Subcutaneous adipose tissue (tissue), 4 donors: Measurements from ENCODE around the gene STRIP2. TPM values are rescaled to one million over a fixed set of nuclear protein-coding genes. Genes with fewer than 3 reads are reported as not detected.

Source experiments
- total RNA-seq, 4 donors: library from RNA; depleted of rRNA; stranded (reverse); fragments of >200 nt; gene quantifications; one replicate each; pipeline ENCODE4 v1.1.0, GENCODE V29; 2016
- TF ChIP-seq, protein P1 (sequence below): fragments of 450-650 bp; IDR thresholded peaks from one replicate; pipeline ENCODE4 v1.5.1; 2016; ENCODE audit warnings: low read depth, mild to moderate bottlenecking, control low read depth, antibody characterized with exemption, moderate library complexity

The STRIP2 gene, protein sequence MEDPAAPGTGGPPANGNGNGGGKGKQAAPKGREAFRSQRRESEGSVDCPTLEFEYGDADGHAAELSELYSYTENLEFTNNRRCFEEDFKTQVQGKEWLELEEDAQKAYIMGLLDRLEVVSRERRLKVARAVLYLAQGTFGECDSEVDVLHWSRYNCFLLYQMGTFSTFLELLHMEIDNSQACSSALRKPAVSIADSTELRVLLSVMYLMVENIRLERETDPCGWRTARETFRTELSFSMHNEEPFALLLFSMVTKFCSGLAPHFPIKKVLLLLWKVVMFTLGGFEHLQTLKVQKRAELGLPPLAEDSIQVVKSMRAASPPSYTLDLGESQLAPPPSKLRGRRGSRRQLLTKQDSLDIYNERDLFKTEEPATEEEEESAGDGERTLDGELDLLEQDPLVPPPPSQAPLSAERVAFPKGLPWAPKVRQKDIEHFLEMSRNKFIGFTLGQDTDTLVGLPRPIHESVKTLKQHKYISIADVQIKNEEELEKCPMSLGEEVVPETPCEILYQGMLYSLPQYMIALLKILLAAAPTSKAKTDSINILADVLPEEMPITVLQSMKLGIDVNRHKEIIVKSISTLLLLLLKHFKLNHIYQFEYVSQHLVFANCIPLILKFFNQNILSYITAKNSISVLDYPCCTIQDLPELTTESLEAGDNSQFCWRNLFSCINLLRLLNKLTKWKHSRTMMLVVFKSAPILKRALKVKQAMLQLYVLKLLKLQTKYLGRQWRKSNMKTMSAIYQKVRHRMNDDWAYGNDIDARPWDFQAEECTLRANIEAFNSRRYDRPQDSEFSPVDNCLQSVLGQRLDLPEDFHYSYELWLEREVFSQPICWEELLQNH
- total RNA-seq: under 1 TPM; 0.22 to 0.68 (median 0.45) TPM

DNA sequence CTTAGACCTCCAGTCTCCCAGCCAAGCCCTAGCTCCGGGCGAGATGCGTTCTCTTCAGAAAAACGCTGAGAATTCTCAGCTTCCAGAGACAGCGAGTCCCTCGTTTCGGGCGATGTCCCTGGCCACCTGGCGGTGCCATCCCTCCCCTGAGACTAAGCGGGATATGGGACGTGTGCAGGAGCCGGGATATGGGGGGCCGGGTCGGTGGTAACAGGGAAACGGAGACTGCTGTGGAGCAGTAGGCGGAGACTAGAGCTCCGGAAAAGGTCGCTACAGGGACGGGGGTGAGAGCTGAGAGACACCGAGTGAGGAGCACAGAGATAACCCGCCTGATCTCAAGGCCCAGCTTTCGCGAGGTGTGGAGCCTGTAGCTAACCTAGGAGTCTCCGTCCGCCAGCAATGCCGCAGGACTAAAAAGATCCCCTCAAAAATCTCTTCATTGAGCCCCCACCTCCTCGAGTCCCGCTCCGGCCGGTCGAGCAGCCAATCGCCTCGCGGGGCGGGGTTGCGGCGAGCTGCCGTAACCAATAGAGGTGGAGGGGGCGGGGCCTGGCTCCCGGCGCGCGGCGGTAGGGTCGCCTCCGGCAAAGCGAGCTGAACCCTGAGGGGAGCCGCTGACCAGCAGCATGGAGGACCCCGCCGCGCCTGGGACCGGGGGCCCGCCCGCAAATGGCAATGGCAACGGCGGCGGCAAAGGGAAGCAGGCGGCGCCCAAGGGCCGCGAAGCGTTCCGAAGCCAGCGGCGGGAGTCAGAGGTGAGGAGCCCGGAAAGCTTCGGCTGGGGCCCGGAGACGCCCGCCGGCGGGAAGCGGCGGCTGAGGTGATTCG, at the start of gene STRIP2:
Gene STRIP2, plus strand, starts transcription at position 586 of the 828 bp plus-strand sequence. Its CDS starts 41 bp downstream, at position 627.
- TF ChIP-seq, protein P1, sequence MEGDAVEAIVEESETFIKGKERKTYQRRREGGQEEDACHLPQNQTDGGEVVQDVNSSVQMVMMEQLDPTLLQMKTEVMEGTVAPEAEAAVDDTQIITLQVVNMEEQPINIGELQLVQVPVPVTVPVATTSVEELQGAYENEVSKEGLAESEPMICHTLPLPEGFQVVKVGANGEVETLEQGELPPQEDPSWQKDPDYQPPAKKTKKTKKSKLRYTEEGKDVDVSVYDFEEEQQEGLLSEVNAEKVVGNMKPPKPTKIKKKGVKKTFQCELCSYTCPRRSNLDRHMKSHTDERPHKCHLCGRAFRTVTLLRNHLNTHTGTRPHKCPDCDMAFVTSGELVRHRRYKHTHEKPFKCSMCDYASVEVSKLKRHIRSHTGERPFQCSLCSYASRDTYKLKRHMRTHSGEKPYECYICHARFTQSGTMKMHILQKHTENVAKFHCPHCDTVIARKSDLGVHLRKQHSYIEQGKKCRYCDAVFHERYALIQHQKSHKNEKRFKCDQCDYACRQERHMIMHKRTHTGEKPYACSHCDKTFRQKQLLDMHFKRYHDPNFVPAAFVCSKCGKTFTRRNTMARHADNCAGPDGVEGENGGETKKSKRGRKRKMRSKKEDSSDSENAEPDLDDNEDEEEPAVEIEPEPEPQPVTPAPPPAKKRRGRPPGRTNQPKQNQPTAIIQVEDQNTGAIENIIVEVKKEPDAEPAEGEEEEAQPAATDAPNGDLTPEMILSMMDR: no peak

DNA sequence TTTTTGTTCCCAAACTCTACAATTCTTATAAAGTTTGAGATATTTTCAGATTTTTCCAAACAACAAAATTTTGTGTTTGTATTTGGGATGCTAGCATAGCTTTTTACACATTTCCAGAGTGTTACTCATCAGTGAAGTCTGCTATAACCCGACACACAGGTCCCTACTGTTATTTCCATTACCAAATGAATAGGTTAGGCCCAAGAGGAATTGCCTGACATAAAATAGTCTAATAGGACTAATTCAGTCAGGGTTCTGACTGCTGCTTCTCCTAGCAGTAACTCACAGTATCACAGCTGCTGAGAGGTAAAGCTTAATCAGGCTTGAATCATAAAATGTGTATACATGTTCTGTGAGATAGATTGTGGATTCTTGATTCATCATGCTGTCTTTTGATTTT, 49.1 kb upstream of the STRIP2 start:
- TF ChIP-seq, protein P1: no peak

DNA sequence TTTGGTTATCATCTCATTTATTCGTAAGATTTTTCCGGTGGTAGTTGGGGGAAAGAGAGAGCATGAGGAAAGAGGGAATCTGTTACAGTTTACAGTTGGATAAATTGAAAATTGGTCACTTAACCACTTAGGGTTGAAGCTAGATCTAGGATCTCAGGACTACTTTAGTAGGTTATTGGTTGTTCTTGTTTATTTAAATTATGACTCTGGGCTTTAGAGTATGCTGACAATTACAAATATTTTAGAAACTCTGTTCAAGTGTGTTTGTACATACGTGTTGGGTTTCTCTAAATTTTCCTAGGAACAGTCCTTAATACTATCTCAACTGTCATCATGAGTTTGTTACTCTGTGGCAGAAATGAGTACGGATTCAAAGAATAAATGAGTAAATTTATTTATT, 48.6 kb upstream of the STRIP2 start:
- TF ChIP-seq, protein P1: no peak

DNA sequence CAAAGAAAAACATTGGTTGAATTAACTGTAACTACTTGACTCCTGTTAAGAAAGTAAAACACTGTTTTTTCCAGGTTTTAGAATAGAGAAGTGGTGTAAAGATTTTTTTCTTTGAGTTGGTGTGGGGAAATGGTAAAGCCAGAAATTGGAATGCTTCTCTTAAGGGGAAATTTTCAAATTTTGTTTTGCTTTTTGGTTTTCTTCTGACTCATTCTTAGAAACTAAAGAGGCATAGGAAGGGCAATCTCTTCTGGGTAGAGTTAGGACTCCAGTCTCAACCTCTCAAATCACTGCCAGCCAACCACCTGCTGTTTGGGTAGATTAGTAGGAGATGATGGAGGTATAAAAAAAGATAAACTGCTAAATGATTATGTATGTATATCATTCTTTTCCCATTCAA, 47.7 kb upstream of the STRIP2 start:
- TF ChIP-seq, protein P1: no peak

DNA sequence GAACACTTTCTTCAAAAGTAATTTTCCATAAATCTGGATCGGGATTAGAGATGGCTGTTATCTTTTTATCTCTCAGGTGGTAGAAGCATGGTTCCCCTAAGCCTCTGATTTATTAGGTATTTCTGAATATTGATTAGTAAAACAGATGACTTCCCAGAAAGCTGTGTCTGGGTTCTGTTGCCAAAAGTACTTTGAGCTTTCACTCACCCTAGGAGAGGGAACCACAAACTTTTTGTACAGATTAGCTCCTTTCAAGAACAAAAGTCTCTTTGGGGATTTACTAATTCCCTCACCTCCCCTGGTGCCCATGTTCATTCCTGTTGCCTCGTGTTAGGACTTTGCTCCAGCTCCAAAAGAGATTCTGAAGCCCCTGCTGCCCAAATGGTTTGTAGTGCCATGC, 46.7 kb upstream of the STRIP2 start:
- TF ChIP-seq, protein P1: no peak

DNA sequence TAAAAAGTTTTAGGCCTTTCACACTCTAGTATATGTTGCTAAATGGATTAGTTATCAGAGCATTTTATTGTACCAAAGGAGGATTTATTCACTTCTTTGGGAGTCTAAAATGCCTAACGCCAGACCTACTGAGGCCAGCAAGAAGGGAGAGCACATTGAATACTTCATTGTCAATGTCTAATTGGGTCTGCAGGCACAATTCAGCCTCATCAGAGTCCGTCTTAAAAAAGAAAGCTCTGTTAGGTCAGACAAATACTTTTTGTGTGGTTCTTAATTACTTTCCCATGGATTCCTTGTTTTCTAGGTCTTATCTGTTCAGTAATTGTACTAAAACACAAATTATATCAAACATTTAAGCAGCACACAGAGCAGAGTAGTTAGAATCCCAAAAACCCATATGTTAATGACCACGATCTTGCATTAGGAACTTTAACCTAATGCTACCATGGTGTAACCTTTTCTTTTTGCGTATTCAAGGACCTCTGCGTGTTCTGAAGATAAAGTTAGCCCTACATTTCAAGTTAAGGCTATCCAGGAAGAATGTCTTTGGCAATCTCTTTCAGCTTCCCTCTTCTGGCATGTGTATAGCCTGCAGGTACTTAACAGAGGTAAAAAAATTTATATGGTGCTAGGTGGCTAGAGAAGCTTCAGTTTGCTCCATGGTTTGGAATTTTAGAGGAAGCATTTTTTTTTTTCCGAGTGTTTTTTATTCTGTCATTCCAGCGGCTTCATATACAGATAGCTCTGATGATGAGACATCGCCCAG, 45.7 kb upstream of the STRIP2 start:
- TF ChIP-seq, protein P1: no peak
